Measurements from ENCODE around the gene SYS1. TPM values are rescaled to one million over a fixed set of nuclear protein-coding genes. Genes with fewer than 3 reads are reported as not detected.
A peak's percentile ranks its signal among the peaks of the same experiment; 100 is the strongest.

SYS1 gene
- total RNA-seq, 1 donor from 2014 or later, result 20.0 TPM

GRCh38 chr20:45405571-45406259 lies 42.8 kb downstream of the SYS1 start:
- H3K27ac Mint-ChIP-seq (ENCODE audit: unreplicated experiment), result no peak overlapping the region
- H3K36me3 Mint-ChIP-seq (ENCODE audit: low read depth, unreplicated experiment), result peaks cover 10% of the 10 kb centered on the region
- peaks cover 26% of the 10 kb centered on the region for H3K27me3 Mint-ChIP-seq (ENCODE audit: unreplicated experiment)
- H3K4me3 Mint-ChIP-seq (ENCODE audit: unreplicated experiment), result peak overlapping the region; percentile 51
- H3K9me3 Mint-ChIP-seq (ENCODE audit: unreplicated experiment), result peaks cover 4% of the 10 kb centered on the region
- H3K4me1 Mint-ChIP-seq (ENCODE audit: unreplicated experiment), result peaks cover 2% of the 10 kb centered on the region
- no peak for DNase-seq (ENCODE audit: low spot score)
- TF ChIP-seq, protein P1, sequence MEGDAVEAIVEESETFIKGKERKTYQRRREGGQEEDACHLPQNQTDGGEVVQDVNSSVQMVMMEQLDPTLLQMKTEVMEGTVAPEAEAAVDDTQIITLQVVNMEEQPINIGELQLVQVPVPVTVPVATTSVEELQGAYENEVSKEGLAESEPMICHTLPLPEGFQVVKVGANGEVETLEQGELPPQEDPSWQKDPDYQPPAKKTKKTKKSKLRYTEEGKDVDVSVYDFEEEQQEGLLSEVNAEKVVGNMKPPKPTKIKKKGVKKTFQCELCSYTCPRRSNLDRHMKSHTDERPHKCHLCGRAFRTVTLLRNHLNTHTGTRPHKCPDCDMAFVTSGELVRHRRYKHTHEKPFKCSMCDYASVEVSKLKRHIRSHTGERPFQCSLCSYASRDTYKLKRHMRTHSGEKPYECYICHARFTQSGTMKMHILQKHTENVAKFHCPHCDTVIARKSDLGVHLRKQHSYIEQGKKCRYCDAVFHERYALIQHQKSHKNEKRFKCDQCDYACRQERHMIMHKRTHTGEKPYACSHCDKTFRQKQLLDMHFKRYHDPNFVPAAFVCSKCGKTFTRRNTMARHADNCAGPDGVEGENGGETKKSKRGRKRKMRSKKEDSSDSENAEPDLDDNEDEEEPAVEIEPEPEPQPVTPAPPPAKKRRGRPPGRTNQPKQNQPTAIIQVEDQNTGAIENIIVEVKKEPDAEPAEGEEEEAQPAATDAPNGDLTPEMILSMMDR (IDR thresholded peaks at IDR 0.05; ENCODE audit: unreplicated experiment), result no peak

GRCh38 chr20:45406260-45407066 lies 43.5 kb downstream of the SYS1 start:
- DNase-seq (ENCODE audit: low spot score), result peak; percentile 28
- H3K4me3 Mint-ChIP-seq (ENCODE audit: unreplicated experiment), result peak overlapping the region; percentile 69
- TF ChIP-seq, protein P1 (IDR thresholded peaks at IDR 0.05; ENCODE audit: unreplicated experiment), result no peak
- peaks cover 2% of the 10 kb centered on the region for H3K4me1 Mint-ChIP-seq (ENCODE audit: unreplicated experiment)
- H3K36me3 Mint-ChIP-seq (ENCODE audit: low read depth, unreplicated experiment), result peaks cover 10% of the 10 kb centered on the region
- H3K9me3 Mint-ChIP-seq (ENCODE audit: unreplicated experiment), result peaks cover 4% of the 10 kb centered on the region
- no peak overlapping the region for H3K27ac Mint-ChIP-seq (ENCODE audit: unreplicated experiment)
- H3K27me3 Mint-ChIP-seq (ENCODE audit: unreplicated experiment), result peaks cover 26% of the 10 kb centered on the region

GRCh38 chr20:45407067-45407745 lies 44.2 kb downstream of the SYS1 start:
- DNase-seq (ENCODE audit: low spot score), result peak; percentile 30
- peak overlapping the region; percentile 69 for H3K4me3 Mint-ChIP-seq (ENCODE audit: unreplicated experiment)
- H3K36me3 Mint-ChIP-seq (ENCODE audit: low read depth, unreplicated experiment), result peaks cover 3% of the 10 kb centered on the region
- peaks cover 2% of the 10 kb centered on the region for H3K4me1 Mint-ChIP-seq (ENCODE audit: unreplicated experiment)
- H3K27me3 Mint-ChIP-seq (ENCODE audit: unreplicated experiment), result peaks cover 22% of the 10 kb centered on the region
- TF ChIP-seq, protein P1 (IDR thresholded peaks at IDR 0.05; ENCODE audit: unreplicated experiment), result no peak
- no peak overlapping the region for H3K27ac Mint-ChIP-seq (ENCODE audit: unreplicated experiment)
- H3K9me3 Mint-ChIP-seq (ENCODE audit: unreplicated experiment), result no peaks in the 10 kb centered on the region

- no peaks in the 10 kb centered on the region for H3K9me3 Mint-ChIP-seq (ENCODE audit: unreplicated experiment)
- no peak for DNase-seq (ENCODE audit: low spot score)
- peaks cover 22% of the 10 kb centered on the region for H3K27me3 Mint-ChIP-seq (ENCODE audit: unreplicated experiment)
- no peak within 1 kb of the TSS for H3K27ac Mint-ChIP-seq (ENCODE audit: unreplicated experiment)
- peaks cover 3% of the 10 kb centered on the region for H3K36me3 Mint-ChIP-seq (ENCODE audit: low read depth, unreplicated experiment)
- peaks cover 2% of the 10 kb centered on the region for H3K4me1 Mint-ChIP-seq (ENCODE audit: unreplicated experiment)
- TF ChIP-seq, protein P1 (IDR thresholded peaks at IDR 0.05; ENCODE audit: unreplicated experiment), result no peak
- peak within 1 kb of the TSS; percentile 69 for H3K4me3 Mint-ChIP-seq (ENCODE audit: unreplicated experiment)
These were observed 45.1 kb downstream of the SYS1 start, which contains the start of gene DBNDD2 for GRCh38 chr20:45407783-45408645. DBNDD2 (plus strand) TSS chr20:45408289; CDS start chr20:45408468, 179 bp downstream.
